Loucy (cell line): ENCODE data around the gene CPA2.

Experiments used
- EZH2phosphoT487 ChIP-seq: fragments of 200-600 bp; IDR thresholded peaks from 2 replicates; pipeline ENCODE4 v1.6.1; 2018; ENCODE audit warnings: antibody characterized with exemption, mild to moderate bottlenecking, moderate library complexity, borderline replicate concordance
- TF ChIP-seq, protein P1 (sequence below): fragments of 200-600 bp; sonication (generic); conservative IDR thresholded peaks from 2 replicates; pipeline ENCODE4 v1.5.1; 2014; ENCODE audit warnings: mild to moderate bottlenecking, antibody characterized with exemption, low read length

DNA sequence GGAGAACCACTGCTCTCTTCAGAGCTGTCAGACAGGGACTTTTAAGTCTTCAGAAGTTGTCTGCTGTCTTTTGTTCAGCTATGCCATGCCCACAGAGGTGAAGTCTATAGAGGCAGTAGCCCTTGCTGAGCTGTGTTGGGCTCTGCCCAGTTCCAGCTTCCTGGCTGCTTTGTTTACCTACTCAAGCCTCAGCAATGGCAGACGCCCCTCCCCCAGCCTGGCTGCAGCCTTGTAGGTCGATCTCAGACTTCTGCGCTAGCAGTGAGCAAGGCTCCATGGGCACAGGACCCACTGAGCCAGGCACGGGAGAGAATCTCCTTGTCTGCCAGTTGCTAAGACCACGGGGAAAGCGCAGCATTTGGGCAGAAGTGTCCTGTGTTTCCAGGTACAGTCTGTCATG lies 12.1 kb upstream of the CPA2 start:
- TF ChIP-seq, protein P1, sequence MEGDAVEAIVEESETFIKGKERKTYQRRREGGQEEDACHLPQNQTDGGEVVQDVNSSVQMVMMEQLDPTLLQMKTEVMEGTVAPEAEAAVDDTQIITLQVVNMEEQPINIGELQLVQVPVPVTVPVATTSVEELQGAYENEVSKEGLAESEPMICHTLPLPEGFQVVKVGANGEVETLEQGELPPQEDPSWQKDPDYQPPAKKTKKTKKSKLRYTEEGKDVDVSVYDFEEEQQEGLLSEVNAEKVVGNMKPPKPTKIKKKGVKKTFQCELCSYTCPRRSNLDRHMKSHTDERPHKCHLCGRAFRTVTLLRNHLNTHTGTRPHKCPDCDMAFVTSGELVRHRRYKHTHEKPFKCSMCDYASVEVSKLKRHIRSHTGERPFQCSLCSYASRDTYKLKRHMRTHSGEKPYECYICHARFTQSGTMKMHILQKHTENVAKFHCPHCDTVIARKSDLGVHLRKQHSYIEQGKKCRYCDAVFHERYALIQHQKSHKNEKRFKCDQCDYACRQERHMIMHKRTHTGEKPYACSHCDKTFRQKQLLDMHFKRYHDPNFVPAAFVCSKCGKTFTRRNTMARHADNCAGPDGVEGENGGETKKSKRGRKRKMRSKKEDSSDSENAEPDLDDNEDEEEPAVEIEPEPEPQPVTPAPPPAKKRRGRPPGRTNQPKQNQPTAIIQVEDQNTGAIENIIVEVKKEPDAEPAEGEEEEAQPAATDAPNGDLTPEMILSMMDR, result no peak
- TF ChIP-seq EZH2phosphoT487, result no peak
